B cell (primary cell): ENCODE results near the gene ARTN. TPM values are rescaled to one million over a fixed set of nuclear protein-coding genes. Genes with fewer than 3 reads are reported as not detected.

Experiments
- ATAC-seq: fragments of 200-7000 bp; cut with Tn5 transposase; one replicate; pipeline ENCODE4 v1.10.0; 2021; ENCODE audit warnings: low read depth, mild to moderate bottlenecking, moderate number of reproducible peaks, moderate library complexity
- CTCF ChIA-PET: fragments of 350-600 bp; sonication (Branson Sonifier 250); formaldehyde crosslinking; loops from one replicate; lab custom pipeline; 2021; ENCODE audit warnings: antibody characterized with exemption, inconsistent platforms; lab: Charles Lee
- POLR2A ChIA-PET: fragments of 350-600 bp; sonication (Branson Sonifier 250); formaldehyde crosslinking; loops from one replicate; lab custom pipeline; 2021; ENCODE audit warnings: antibody characterized with exemption; lab: Charles Lee
- DNase-seq: peaks from one replicate; pipeline ENCODE4 v3.0.0; 2013
- H2AFZ ChIP-seq: 2 replicates; pipeline ENCODE4 v1.6.1; 2012; ENCODE audit warnings: mild to moderate bottlenecking, low read depth, low read length; ENCODE audit not compliant: insufficient read depth, poor library complexity, severe bottlenecking
- H3K27ac ChIP-seq, 2 donors: 1 replicate in 1 of 2; 2 replicates in 1 of 2; pipeline ENCODE4 v1.5.1; 2012 to 2013; ENCODE audit warnings: low read length in 2 of 2, mild to moderate bottlenecking in 2 of 2, moderate library complexity in 1 of 2
- H3K27me3 ChIP-seq, 4 experiments: fragments of 200-600 bp in 1 of 4; sonication (generic) in 1 of 4; replicated peaks in 1 of 4; 1 replicate in 2 of 4; 2 replicates in 2 of 4; pipeline versions ENCODE4 v1.6.1 to v1.7.0; 2013 to 2016; ENCODE audit warnings: low read length in 3 of 4, mild to moderate bottlenecking in 2 of 4, mixed read lengths in 1 of 4, moderate library complexity in 1 of 4; ENCODE audit not compliant: insufficient read depth in 4 of 4, control insufficient read depth in 3 of 4; ENCODE audit errors: control extremely low read depth in 1 of 4
- H3K36me3 ChIP-seq, 2 experiments: replicated peaks in 1 of 2; 1 replicate in 1 of 2; 2 replicates in 1 of 2; pipeline versions ENCODE4 v1.6.1 to v1.7.1; 2013; ENCODE audit warnings: low read length in 1 of 2; ENCODE audit not compliant: insufficient read depth in 2 of 2, control insufficient read depth in 1 of 2; ENCODE audit errors: control extremely low read depth in 1 of 2, extremely low read depth in 1 of 2
- H3K4me1 ChIP-seq, 2 donors: fragments of 200-600 bp in 1 of 2; sonication (generic) in 1 of 2; 1 replicate in 1 of 2; 2 replicates in 1 of 2; pipeline versions ENCODE4 v1.5.1 to v1.6.1; 2013 to 2017; ENCODE audit warnings: low read length in 2 of 2; ENCODE audit not compliant: control insufficient read depth in 2 of 2, insufficient read depth in 2 of 2
- H3K4me2 ChIP-seq: replicated peaks from 2 replicates; pipeline ENCODE3; 2012; ENCODE audit warnings: mild to moderate bottlenecking, low read depth, low read length; ENCODE audit not compliant: poor library complexity, severe bottlenecking
- H3K4me3 ChIP-seq, 5 experiments: fragments of 200-600 bp in 1 of 5; sonication (generic) in 1 of 5; 1 replicate in 3 of 5; 2 replicates in 2 of 5; pipeline versions ENCODE4 v1.5.1 to v1.7.0; 2011 to 2016; ENCODE audit warnings: low read length in 4 of 5, mild to moderate bottlenecking in 4 of 5, low read depth in 2 of 5, control low read depth in 1 of 5, moderate library complexity in 1 of 5; ENCODE audit not compliant: insufficient read depth in 1 of 5; ENCODE audit errors: control extremely low read depth in 1 of 5, extremely low read depth in 1 of 5
- H3K79me2 ChIP-seq: fragments of 200-600 bp; sonication (generic); one replicate; pipeline ENCODE4 v1.6.0; 2016; ENCODE audit warnings: low read length; ENCODE audit not compliant: control insufficient read depth, insufficient read depth
- H3K9ac ChIP-seq: fragments of 200-600 bp; sonication (generic); 2 replicates; pipeline ENCODE4 v1.6.1; 2017; ENCODE audit warnings: mild to moderate bottlenecking, low read length, moderate library complexity
- H3K9me3 ChIP-seq, 3 donors: one replicate each; pipeline versions ENCODE4 v1.6.1 to v1.7.1; 2013; ENCODE audit warnings: low read length in 2 of 3; ENCODE audit not compliant: control insufficient read depth in 2 of 3, insufficient read depth in 1 of 3; ENCODE audit errors: control extremely low read depth in 1 of 3
- H4K20me1 ChIP-seq: 2 replicates; pipeline ENCODE4 v1.6.0; 2012; ENCODE audit warnings: mild to moderate bottlenecking, low read length; ENCODE audit not compliant: insufficient read depth, control insufficient read depth, poor library complexity, severe bottlenecking
- H3K27ac Mint-ChIP-seq: one replicate; pipeline ENCODE4 v1.8.0; 2021; ENCODE audit warnings: mixed read lengths
- H3K27me3 Mint-ChIP-seq: one replicate; pipeline ENCODE4 v1.8.0; 2021; ENCODE audit warnings: mixed read lengths
- H3K4me1 Mint-ChIP-seq: one replicate; pipeline ENCODE4 v1.8.0; 2021; ENCODE audit warnings: mixed read lengths
- H3K4me3 Mint-ChIP-seq: one replicate; pipeline ENCODE4 v1.8.0; 2021; ENCODE audit warnings: mixed read lengths
- H3K9me3 Mint-ChIP-seq: one replicate; pipeline ENCODE4 v1.8.0; 2022; ENCODE audit warnings: mixed read lengths; ENCODE audit not compliant: insufficient read depth
- EZH2 ChIP-seq: IDR thresholded peaks from 2 replicates; pipeline ENCODE4 v1.6.1; 2012; ENCODE audit warnings: borderline replicate concordance, low read depth, mild to moderate bottlenecking, moderate library complexity, low read length; ENCODE audit not compliant: insufficient read depth, poor library complexity, severe bottlenecking
- WGBS: methylation state at CpG from one replicate; pipeline ENCODE4 v1.1.5; 2013; ENCODE audit warnings: missing lambda C conversion rate; ENCODE audit not compliant: insufficient coverage; 5-methylcytosine and 5-hydroxymethylcytosine counted together
- intact Hi-C: fragments of 100-400 bp; cut with micrococcal nuclease; formaldehyde crosslinking; loops from one replicate; pipeline ENCODE4 v1.10.0; 2022
- polyA plus RNA-seq: library from polyadenylated mRNA; depleted of rRNA; stranded (reverse); fragments of >200 nt; gene quantifications from 2 replicates; pipeline ENCODE4 v1.2.3, GENCODE V29; 2012
- total RNA-seq, 2 donors: library from RNA; stranded (reverse); fragments of 120-200 nt in 1 of 2; gene quantifications; 1 replicate in 1 of 2; 2 replicates in 1 of 2; pipeline versions ENCODE4 v1.2.3 to v1.2.4, GENCODE V29; 2013 to 2022
- TF ChIP-seq, protein P1 (sequence below): fragments of 200-600 bp; IDR thresholded peaks from one replicate; pipeline ENCODE4 v1.8.0; 2022; ENCODE audit warnings: antibody characterized with exemption, mild to moderate bottlenecking

The ARTN gene
- total and polyA plus RNA-seq, 2 donors (not counting 1 experiment from before 2014, with no cell fraction given): 0.13 to 0.64 TPM

DNA sequence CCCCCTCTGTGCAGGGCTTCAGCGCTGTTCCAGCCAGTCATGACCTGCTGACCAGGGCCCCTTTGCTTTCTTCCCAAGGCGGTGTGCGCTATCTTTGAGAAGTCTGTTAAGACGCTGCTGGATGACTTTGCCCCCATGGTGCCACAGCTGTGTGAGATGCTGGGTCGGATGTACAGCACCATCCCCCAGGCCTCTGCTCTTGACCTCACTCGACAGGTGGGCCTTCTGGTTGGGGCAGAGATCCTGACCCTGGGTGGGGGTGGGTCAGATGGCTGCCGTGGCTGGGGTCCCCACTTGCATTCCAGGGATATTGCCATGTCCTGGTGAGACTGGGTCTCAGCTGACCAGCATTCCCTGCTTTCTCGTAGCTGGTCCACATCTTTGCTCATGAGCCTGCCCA, 27.2 kb downstream of the ARTN start:
- Histone ChIP-seq H3K4me2 (no peak overlapping the region), H3K4me3 (no peak overlapping the region), H4K20me1 (no peaks in the 10 kb centered on the region), H3K27ac (no peak overlapping the region), H3K27me3 (no peaks in the 10 kb centered on the region), H3K9ac (no peak overlapping the region), H3K79me2 (no peaks in the 10 kb centered on the region), H3K9me3 (no peaks in the 10 kb centered on the region), H2AFZ (no peak overlapping the region), H3K36me3 (peaks cover 0 to 23% of the 10 kb centered on the region in 2 experiments), H3K4me1 (no peaks in the 10 kb centered on the region)
- intact Hi-C loops: no loop called here
- Mint-ChIP-seq H3K27ac (no peak overlapping the region), H3K4me3 (no peak overlapping the region), H3K27me3 (no peaks in the 10 kb centered on the region), H3K4me1 (no peaks in the 10 kb centered on the region), H3K9me3 (no peaks in the 10 kb centered on the region)
- TF ChIP-seq, protein P1, sequence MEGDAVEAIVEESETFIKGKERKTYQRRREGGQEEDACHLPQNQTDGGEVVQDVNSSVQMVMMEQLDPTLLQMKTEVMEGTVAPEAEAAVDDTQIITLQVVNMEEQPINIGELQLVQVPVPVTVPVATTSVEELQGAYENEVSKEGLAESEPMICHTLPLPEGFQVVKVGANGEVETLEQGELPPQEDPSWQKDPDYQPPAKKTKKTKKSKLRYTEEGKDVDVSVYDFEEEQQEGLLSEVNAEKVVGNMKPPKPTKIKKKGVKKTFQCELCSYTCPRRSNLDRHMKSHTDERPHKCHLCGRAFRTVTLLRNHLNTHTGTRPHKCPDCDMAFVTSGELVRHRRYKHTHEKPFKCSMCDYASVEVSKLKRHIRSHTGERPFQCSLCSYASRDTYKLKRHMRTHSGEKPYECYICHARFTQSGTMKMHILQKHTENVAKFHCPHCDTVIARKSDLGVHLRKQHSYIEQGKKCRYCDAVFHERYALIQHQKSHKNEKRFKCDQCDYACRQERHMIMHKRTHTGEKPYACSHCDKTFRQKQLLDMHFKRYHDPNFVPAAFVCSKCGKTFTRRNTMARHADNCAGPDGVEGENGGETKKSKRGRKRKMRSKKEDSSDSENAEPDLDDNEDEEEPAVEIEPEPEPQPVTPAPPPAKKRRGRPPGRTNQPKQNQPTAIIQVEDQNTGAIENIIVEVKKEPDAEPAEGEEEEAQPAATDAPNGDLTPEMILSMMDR: no peak
- POLR2A ChIA-PET: no interaction called here
- WGBS: 98% methylated on average over 6 of the region's 8 CpGs
- no peak for DNase-seq
- no peak for ATAC-seq
- CTCF ChIA-PET: no interaction called here

DNA sequence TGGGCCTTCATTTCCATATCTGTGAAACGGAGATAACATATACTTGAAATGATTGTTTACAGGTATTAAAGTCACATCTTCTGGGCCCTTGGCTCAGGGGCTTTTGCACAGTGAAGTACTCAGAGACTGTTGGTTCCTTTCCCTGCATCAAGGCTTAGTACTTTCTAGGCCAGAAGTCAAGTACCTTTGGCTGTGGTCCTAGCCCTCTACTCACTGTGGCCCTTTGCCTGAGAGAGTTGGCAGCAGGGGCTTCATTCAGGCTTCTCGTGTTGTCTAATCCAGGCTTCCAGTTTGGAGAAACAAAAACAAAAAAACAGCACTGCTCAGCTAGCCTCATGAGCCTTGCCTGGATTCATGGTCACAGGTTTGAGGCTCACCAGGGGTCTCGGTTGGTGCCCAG, 28.1 kb downstream of the ARTN start:
- no peak overlapping the region for H3K4me3 Mint-ChIP-seq
- CTCF ChIA-PET: no interaction called here

More for the DNA sequence above, 28.1 kb downstream of the ARTN start:
- no peaks in the 10 kb centered on the region for H3K27me3 Mint-ChIP-seq
- H3K9me3 ChIP-seq: no peaks in the 10 kb centered on the region
- no peak overlapping the region for H3K4me3 ChIP-seq
- POLR2A ChIA-PET: no interaction called here
- no peaks in the 10 kb centered on the region for H4K20me1 ChIP-seq
- ATAC-seq (no peak), DNase-seq (no peak)
- intact Hi-C loops: no loop called here
- WGBS: 94% methylated on average over 2 of the region's 3 CpGs
- no peak overlapping the region for H3K9ac ChIP-seq
- H3K9me3 Mint-ChIP-seq: no peaks in the 10 kb centered on the region
- H3K27me3 ChIP-seq: no peaks in the 10 kb centered on the region
- H3K27ac Mint-ChIP-seq: no peak overlapping the region
- H3K4me1 ChIP-seq: no peaks in the 10 kb centered on the region
- H3K36me3 ChIP-seq: peaks cover 0 to 21% of the 10 kb centered on the region in 2 experiments
- H3K4me2 ChIP-seq: no peak overlapping the region
- no peaks in the 10 kb centered on the region for H3K4me1 Mint-ChIP-seq
- no peak overlapping the region for H2AFZ ChIP-seq
- TF ChIP-seq, protein P1: no peak
- no peak for TF ChIP-seq EZH2
- no peaks in the 10 kb centered on the region for H3K79me2 ChIP-seq
- H3K27ac ChIP-seq: no peak overlapping the region
